Measurements from ENCODE around the gene SMOC1. TPM values are rescaled to one million over a fixed set of nuclear protein-coding genes. Genes with fewer than 3 reads are reported as not detected.

SMOC1 gene
- total RNA-seq, 6 experiments from 2014 or later, result not detected

- Mint-ChIP-seq H3K9me3 (peaks cover 8% of the 10 kb centered on the region; the same call in 1 of the 2 replicates), H3K27me3 (ENCODE audit: insufficient read depth) (peaks cover under 1% of the 10 kb centered on the region; the same call in 1 of the 2 replicates), H3K27ac (no peak overlapping the region), H3K36me3 (ENCODE audit: low read depth) (no peaks in the 10 kb centered on the region), H3K4me3 (no peak overlapping the region), H3K4me1 (ENCODE audit: low read depth) (no peaks in the 10 kb centered on the region)
- no peak for TF ChIP-seq CTCF (IDR thresholded peaks at IDR 0.05)
- DNase-seq, result no peak
Observed at GRCh38 chr14:70064136-70064865, 185.1 kb downstream of the SMOC1 start.

GRCh38 chr14:70067810-70068209, 188.6 kb downstream of the SMOC1 start:
- TF ChIP-seq CTCF (IDR thresholded peaks at IDR 0.05), result no peak
- H3K27me3 Mint-ChIP-seq (ENCODE audit: insufficient read depth), result peaks cover 7% of the 10 kb centered on the region
- no peak for DNase-seq
- H3K9me3 Mint-ChIP-seq, result peaks cover 12% of the 10 kb centered on the region; the same call in 1 of the 2 replicates
- no peak overlapping the region for H3K27ac Mint-ChIP-seq
- no peak overlapping the region for H3K4me3 Mint-ChIP-seq
- H3K4me1 Mint-ChIP-seq (ENCODE audit: low read depth), result no peaks in the 10 kb centered on the region
- H3K36me3 Mint-ChIP-seq (ENCODE audit: low read depth), result no peaks in the 10 kb centered on the region

- no peak overlapping the region for H3K27ac Mint-ChIP-seq
Observed at GRCh38 chr14:70069186-70069585, 190.0 kb downstream of the SMOC1 start.

GRCh38 chr14:70073924-70074566, 194.8 kb downstream of the SMOC1 start:
- Mint-ChIP-seq H3K4me3 (no peak overlapping the region), H3K36me3 (ENCODE audit: low read depth) (no peaks in the 10 kb centered on the region), H3K27ac (no peak overlapping the region), H3K4me1 (ENCODE audit: low read depth) (no peaks in the 10 kb centered on the region), H3K9me3 (peaks cover 4% of the 10 kb centered on the region), H3K27me3 (ENCODE audit: insufficient read depth) (peaks cover 12% of the 10 kb centered on the region)
- DNase-seq, result peak; percentile 58
- TF ChIP-seq CTCF (IDR thresholded peaks at IDR 0.05), result peak; percentile 90

More at GRCh38 chr14:70069186-70069585, 190.0 kb downstream of the SMOC1 start:
- TF ChIP-seq CTCF (IDR thresholded peaks at IDR 0.05), result no peak
- Mint-ChIP-seq H3K36me3 (ENCODE audit: low read depth) (no peaks in the 10 kb centered on the region), H3K4me1 (ENCODE audit: low read depth) (no peaks in the 10 kb centered on the region), H3K27me3 (ENCODE audit: insufficient read depth) (peaks cover 7% of the 10 kb centered on the region), H3K4me3 (no peak overlapping the region), H3K9me3 (peaks cover 12% of the 10 kb centered on the region; the same call in 1 of the 2 replicates)
- no peak for DNase-seq

- Mint-ChIP-seq H3K4me3 (no peak overlapping the region), H3K27me3 (ENCODE audit: insufficient read depth) (peaks cover 6% of the 10 kb centered on the region), H3K4me1 (ENCODE audit: low read depth) (no peaks in the 10 kb centered on the region), H3K36me3 (ENCODE audit: low read depth) (no peaks in the 10 kb centered on the region), H3K9me3 (no peaks in the 10 kb centered on the region; the same call in none of the 2 replicates), H3K27ac (no peak overlapping the region)
- TF ChIP-seq CTCF (IDR thresholded peaks at IDR 0.05), result no peak
- DNase-seq, result no peak
Observed at GRCh38 chr14:70077005-70077404, 197.8 kb downstream of the SMOC1 start.

All from HFFc6 (cell line).